ENCODE data around the gene GNL3. TPM values are rescaled to one million over a fixed set of nuclear protein-coding genes. Genes with fewer than 3 reads are reported as not detected.
"Not testable (repeated sequence)": the region's sequence is repeated elsewhere in the genome, so short reads cannot be mapped to it uniquely, and the experiment has no call there.

Gene GNL3
- total RNA-seq, 1 donor from 2014 or later, result 142 TPM

- no peak for TF ChIP-seq CTCF (conservative IDR thresholded peaks at IDR 0.05)
- H3K4me1 Mint-ChIP-seq, result peaks cover under 1% of the 10 kb centered on the region
- peaks cover 29% of the 10 kb centered on the region for H3K36me3 Mint-ChIP-seq (ENCODE audit: low read depth)
- H3K4me3 Mint-ChIP-seq, result no peak overlapping the region
- no peak overlapping the region for H3K27ac Mint-ChIP-seq (ENCODE audit: unreplicated experiment)
- DNase-seq (ENCODE audit: low read depth, low spot score), result no peak
- H3K27me3 Mint-ChIP-seq (ENCODE audit: low read depth), result no peaks in the 10 kb centered on the region
- H3K9me3 Mint-ChIP-seq, result peaks cover 3% of the 10 kb centered on the region
These were observed 35.8 kb downstream of the GNL3 start for GRCh38 chr3:52721730-52722008.

- H3K27me3 Mint-ChIP-seq (ENCODE audit: low read depth), result no peaks in the 10 kb centered on the region
- TF ChIP-seq CTCF (conservative IDR thresholded peaks at IDR 0.05), result no peak
- H3K27ac Mint-ChIP-seq (ENCODE audit: unreplicated experiment), result no peak overlapping the region
- peaks cover 33% of the 10 kb centered on the region for H3K36me3 Mint-ChIP-seq (ENCODE audit: low read depth)
- DNase-seq (ENCODE audit: low read depth, low spot score), result no peak
- H3K9me3 Mint-ChIP-seq, result peaks cover 3% of the 10 kb centered on the region
- no peaks in the 10 kb centered on the region for H3K4me1 Mint-ChIP-seq
- no peak overlapping the region for H3K4me3 Mint-ChIP-seq
These were observed 36.7 kb downstream of the GNL3 start for GRCh38 chr3:52722491-52722890.

- Mint-ChIP-seq H3K4me3 (no peak overlapping the region), H3K9me3 (peaks cover 7% of the 10 kb centered on the region), H3K27me3 (ENCODE audit: low read depth) (no peaks in the 10 kb centered on the region), H3K27ac (ENCODE audit: unreplicated experiment) (no peak overlapping the region), H3K4me1 (no peaks in the 10 kb centered on the region), H3K36me3 (ENCODE audit: low read depth) (peaks cover 40% of the 10 kb centered on the region)
- no peak for TF ChIP-seq CTCF (conservative IDR thresholded peaks at IDR 0.05)
- DNase-seq (ENCODE audit: low read depth, low spot score), result no peak
These were observed 38.1 kb downstream of the GNL3 start for GRCh38 chr3:52723935-52724334.

GRCh38 chr3:52724511-52724910 lies 38.7 kb downstream of the GNL3 start:
- Mint-ChIP-seq H3K4me1 (no peaks in the 10 kb centered on the region), H3K27me3 (ENCODE audit: low read depth) (no peaks in the 10 kb centered on the region), H3K27ac (ENCODE audit: unreplicated experiment) (no peak overlapping the region), H3K9me3 (peaks cover 8% of the 10 kb centered on the region), H3K4me3 (no peak overlapping the region), H3K36me3 (ENCODE audit: low read depth) (peaks cover 42% of the 10 kb centered on the region)
- DNase-seq (ENCODE audit: low read depth, low spot score), result no peak
- no peak for TF ChIP-seq CTCF (conservative IDR thresholded peaks at IDR 0.05)

- peaks cover 60% of the 10 kb centered on the region for H3K36me3 Mint-ChIP-seq (ENCODE audit: low read depth)
- H3K4me1 Mint-ChIP-seq; H3K27ac Mint-ChIP-seq (ENCODE audit: unreplicated experiment); DNase-seq (ENCODE audit: low read depth, low spot score); H3K27me3 Mint-ChIP-seq (ENCODE audit: low read depth); H3K4me3 Mint-ChIP-seq; H3K9me3 Mint-ChIP-seq: not testable (repeated sequence)
These were observed 42.9 kb downstream of the GNL3 start for GRCh38 chr3:52728753-52729152.

- H3K9me3 Mint-ChIP-seq, result peaks cover 8% of the 10 kb centered on the region
- H3K36me3 Mint-ChIP-seq (ENCODE audit: low read depth), result peaks cover 67% of the 10 kb centered on the region
- no peak overlapping the region for H3K27ac Mint-ChIP-seq (ENCODE audit: unreplicated experiment)
- no peak for TF ChIP-seq CTCF (conservative IDR thresholded peaks at IDR 0.05)
- no peaks in the 10 kb centered on the region for H3K4me1 Mint-ChIP-seq
- no peak overlapping the region for H3K4me3 Mint-ChIP-seq
- DNase-seq (ENCODE audit: low read depth, low spot score), result no peak
- H3K27me3 Mint-ChIP-seq (ENCODE audit: low read depth), result no peaks in the 10 kb centered on the region
These were observed 44.8 kb downstream of the GNL3 start for GRCh38 chr3:52730681-52731080.

Data from neural crest cell (in vitro differentiated cells).